H1 (cell line): ENCODE measurements around the gene IKZF2.

ENCODE experiments used
- CTCF ChIP-seq, 3 experiments: IDR thresholded peaks; 1 replicate in 2 of 3; 2 replicates in 1 of 3; pipeline versions ENCODE4 v1.5.1 to v1.6.1; 2011; ENCODE audit warnings: low read length in 3 of 3, mild to moderate bottlenecking in 3 of 3, inconsistent platforms in 2 of 3, low read depth in 1 of 3, moderate library complexity in 1 of 3; ENCODE audit not compliant: insufficient read depth in 1 of 3; ENCODE audit errors: control extremely low read depth in 1 of 3
- POLR2A ChIP-seq, 2 experiments: IDR thresholded peaks; 1 replicate in 1 of 2; 2 replicates in 1 of 2; pipeline ENCODE4 v1.6.1; 2011; ENCODE audit warnings: low read depth in 2 of 2, low read length in 2 of 2, mild to moderate bottlenecking in 2 of 2; ENCODE audit errors: control extremely low read depth in 1 of 2

DNA sequence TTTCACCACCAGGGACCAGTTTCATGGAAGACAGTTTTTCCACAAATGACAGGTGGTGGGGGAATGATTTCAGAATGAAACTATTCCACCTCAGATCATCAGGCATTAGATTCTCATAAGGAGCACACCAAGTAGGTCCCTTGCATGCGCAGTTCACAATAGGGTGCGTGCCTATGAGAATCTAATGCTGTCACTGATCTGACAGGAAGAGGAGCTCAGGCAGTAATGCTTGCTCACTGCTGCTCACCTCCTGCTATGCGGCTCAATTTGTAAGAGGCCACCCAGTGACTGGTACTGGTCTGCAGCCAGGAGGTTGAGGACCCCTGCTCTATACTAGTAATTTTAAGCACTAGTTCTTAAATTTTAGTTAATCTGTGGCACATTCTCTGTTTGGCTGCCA, 107.8 kb downstream of the IKZF2 start:
- TF ChIP-seq POLR2A (IDR thresholded peaks at IDR 0.05; ENCODE audit: control extremely low read depth in 1 of 2, low read depth in 2 of 2, low read length in 2 of 2) (no peak), CTCF (IDR thresholded peaks at IDR 0.05; ENCODE audit: control extremely low read depth in 1 of 3, insufficient read depth in 1 of 3, low read depth in 1 of 3, low read length in 3 of 3) (no peak)
